OCI-LY1 (cell line): Measurements from ENCODE around the gene EBF3.

ENCODE experiments used
- H2AFZ ChIP-seq: fragments of 200-600 bp; sonication (generic), shearing (Covaris generic); 2 replicates; pipeline ENCODE4 v1.6.0; 2014; ENCODE audit warnings: antibody characterized with exemption, mild to moderate bottlenecking, low read length
- H3F3A ChIP-seq: fragments of 200-600 bp; sonication (generic), shearing (Covaris generic); 2 replicates; pipeline ENCODE4 v1.6.0; 2014; ENCODE audit warnings: mild to moderate bottlenecking, antibody characterized with exemption, low read length, moderate library complexity; ENCODE audit not compliant: insufficient read depth
- H3K27ac ChIP-seq: fragments of 200-600 bp; sonication (generic); 2 replicates; pipeline ENCODE4 v1.5.1; 2014; ENCODE audit warnings: low read length, mixed run types, mild to moderate bottlenecking, low read depth; ENCODE audit not compliant: poor library complexity, severe bottlenecking
- H3K27me3 ChIP-seq: fragments of 200-600 bp; sonication (generic); 2 replicates; pipeline ENCODE4 v1.6.0; 2014; ENCODE audit warnings: antibody characterized with exemption, mild to moderate bottlenecking, low read length, moderate library complexity; ENCODE audit not compliant: insufficient read depth
- H3K36me3 ChIP-seq: fragments of 200-600 bp; sonication (generic); 2 replicates; pipeline ENCODE4 v1.6.1; 2014; ENCODE audit warnings: mild to moderate bottlenecking, antibody characterized with exemption, low read length, moderate library complexity, mixed read lengths; ENCODE audit not compliant: insufficient read depth
- H3K4me1 ChIP-seq: fragments of 200-600 bp; sonication (generic); 2 replicates; pipeline ENCODE4 v1.5.1; 2014; ENCODE audit warnings: mild to moderate bottlenecking, low read length, moderate library complexity; ENCODE audit not compliant: insufficient read depth, severe bottlenecking
- H3K4me2 ChIP-seq: fragments of 200-600 bp; sonication (generic), shearing (Covaris generic); 2 replicates; pipeline ENCODE4 v1.6.1; 2014; ENCODE audit warnings: low read length
- H3K4me3 ChIP-seq: fragments of 200-600 bp; sonication (generic); 2 replicates; pipeline ENCODE4 v1.5.1; 2014; ENCODE audit warnings: low read length, low read depth, mild to moderate bottlenecking, mixed read lengths; ENCODE audit not compliant: poor library complexity, severe bottlenecking
- H3K79me2 ChIP-seq: fragments of 200-600 bp; shearing (Covaris generic); 2 replicates; pipeline ENCODE4 v1.6.1; 2016; ENCODE audit warnings: mixed run types, low read length, mixed read lengths; ENCODE audit not compliant: insufficient read depth
- H3K9ac ChIP-seq: fragments of 200-600 bp; sonication (generic), shearing (Covaris generic); 2 replicates; pipeline ENCODE4 v1.6.1; 2014; ENCODE audit warnings: mild to moderate bottlenecking, low read length, mixed read lengths
- H3K9me2 ChIP-seq: fragments of 200-600 bp; sonication (generic), shearing (Covaris generic); 2 replicates; pipeline ENCODE4 v1.6.1; 2014; ENCODE audit warnings: low read depth, mild to moderate bottlenecking, low read length, mixed read lengths
- H3K9me3 ChIP-seq: fragments of 200-600 bp; shearing (Covaris generic); 2 replicates; pipeline ENCODE4 v1.6.1; 2014; ENCODE audit warnings: low read length, mixed read lengths
- H4K20me1 ChIP-seq: fragments of 200-600 bp; sonication (generic), shearing (Covaris generic); 2 replicates; pipeline ENCODE4 v1.6.0; 2016; ENCODE audit warnings: mild to moderate bottlenecking, low read length; ENCODE audit not compliant: insufficient read depth
- CTCF ChIP-seq: fragments of 200-600 bp; sonication (generic), shearing (Covaris generic); IDR thresholded peaks from 2 replicates; pipeline ENCODE4 v1.5.1; 2017; ENCODE audit warnings: mild to moderate bottlenecking, antibody characterized with exemption, low read length, moderate library complexity, mixed read lengths
- EZH2 ChIP-seq: fragments of 200-600 bp; sonication (generic), shearing (Covaris generic); IDR thresholded peaks from 2 replicates; pipeline ENCODE4 v1.8.0; 2017; ENCODE audit warnings: borderline replicate concordance, mixed run types, mild to moderate bottlenecking, antibody characterized with exemption, low read length, moderate library complexity, mixed read lengths

The EBF3 gene

DNA sequence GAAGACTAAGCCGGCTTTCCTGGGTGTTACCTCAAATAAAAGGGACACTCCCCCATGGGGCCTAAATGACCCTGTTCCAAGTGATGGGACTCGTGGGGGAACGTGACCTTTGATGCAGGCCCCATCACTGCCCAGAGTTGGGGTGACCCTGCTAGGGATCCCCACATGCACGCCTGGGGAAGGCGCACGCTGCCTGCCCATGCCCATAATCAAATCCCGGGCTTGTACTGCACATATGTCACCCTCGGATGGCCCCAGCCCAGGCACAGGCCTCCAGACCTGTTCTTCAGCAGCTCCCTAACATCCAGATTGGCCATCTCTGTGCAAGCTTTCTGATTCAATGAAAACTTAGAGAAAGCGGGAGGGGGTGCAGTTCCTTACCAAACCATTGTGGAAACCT is 14.7 kb downstream of the EBF3 start:
- Histone ChIP-seq H2AFZ (no peak overlapping the region), H4K20me1 (no peaks in the 10 kb centered on the region), H3K4me3 (no peak overlapping the region), H3K4me1 (no peaks in the 10 kb centered on the region), H3K36me3 (no peaks in the 10 kb centered on the region), H3K27ac (no peak overlapping the region), H3K27me3 (no peaks in the 10 kb centered on the region), H3K4me2 (no peak overlapping the region), H3K79me2 (no peaks in the 10 kb centered on the region), H3K9me2 (no peaks in the 10 kb centered on the region), H3F3A (no peaks in the 10 kb centered on the region), H3K9ac (no peak overlapping the region), H3K9me3 (no peaks in the 10 kb centered on the region)
- TF ChIP-seq CTCF (no peak), EZH2 (no peak)

DNA sequence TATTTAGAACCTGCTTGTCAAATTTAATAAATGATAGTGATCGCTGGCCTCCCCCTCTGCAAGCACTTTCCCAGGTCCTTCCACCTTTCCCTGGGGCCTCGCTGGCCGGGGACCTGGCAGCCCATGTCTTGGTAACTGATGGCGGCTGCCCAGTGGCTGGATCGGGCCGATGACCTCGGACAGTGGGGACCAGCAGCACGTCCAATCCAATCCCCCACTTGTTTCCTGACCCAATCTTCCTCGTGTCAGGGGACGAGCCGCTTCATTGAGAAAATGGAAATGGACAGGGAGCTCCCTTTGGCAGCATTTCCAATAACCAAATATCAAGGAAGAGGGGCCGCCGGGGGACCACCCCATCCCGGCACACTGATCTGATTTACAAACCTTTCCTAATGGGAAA is 17.2 kb downstream of the EBF3 start:
- H3K4me1 ChIP-seq = no peaks in the 10 kb centered on the region
- no peak overlapping the region for H3K4me2 ChIP-seq
- no peak overlapping the region for H3K9ac ChIP-seq
- H3K9me2 ChIP-seq = no peaks in the 10 kb centered on the region
- H3K27ac ChIP-seq = no peak overlapping the region
- TF ChIP-seq EZH2 (no peak), CTCF (no peak)
- no peaks in the 10 kb centered on the region for H3K79me2 ChIP-seq
- no peaks in the 10 kb centered on the region for H3F3A ChIP-seq
- no peak overlapping the region for H2AFZ ChIP-seq
- no peak overlapping the region for H3K4me3 ChIP-seq
- H4K20me1 ChIP-seq = no peaks in the 10 kb centered on the region
- no peaks in the 10 kb centered on the region for H3K27me3 ChIP-seq
- no peaks in the 10 kb centered on the region for H3K9me3 ChIP-seq
- H3K36me3 ChIP-seq = no peaks in the 10 kb centered on the region

- Histone ChIP-seq H3K36me3 (no peaks in the 10 kb centered on the region), H3K27ac (no peak overlapping the region), H3K4me1 (no peaks in the 10 kb centered on the region), H4K20me1 (no peaks in the 10 kb centered on the region), H3K9me2 (no peaks in the 10 kb centered on the region), H3K9ac (no peak overlapping the region), H2AFZ (no peak overlapping the region), H3K4me2 (no peak overlapping the region), H3K9me3 (no peaks in the 10 kb centered on the region), H3K27me3 (no peaks in the 10 kb centered on the region), H3K79me2 (no peaks in the 10 kb centered on the region), H3K4me3 (no peak overlapping the region), H3F3A (no peaks in the 10 kb centered on the region)
- TF ChIP-seq EZH2 (no peak), CTCF (no peak)
Measured at GRCh38 chr10:129945941-129946760, 17.9 kb downstream of the EBF3 start.
